RWPE2 (cell line): ENCODE measurements around the gene MSRB1.

Experiments used
- ATAC-seq: fragments of 200-7000 bp; cut with Tn5 transposase; 3 replicates; pipeline ENCODE4 v1.9.1; 2021; ENCODE audit warnings: low read depth
- DNase-seq: peaks from one replicate; pipeline ENCODE4 v3.0.0-alpha.2; 2020; ENCODE audit warnings: low spot score
- H3K27ac ChIP-seq: fragments of 450-650 bp; 2 replicates; pipeline ENCODE4 v1.5.1; 2017; ENCODE audit warnings: mild to moderate bottlenecking; ENCODE audit not compliant: poor library complexity, severe bottlenecking
- H3K27me3 ChIP-seq: fragments of 250-450 bp; sonication (Bioruptor Pico); 2 replicates; pipeline ENCODE4 v1.5.1; 2021; ENCODE audit warnings: mild to moderate bottlenecking, moderate library complexity; ENCODE audit not compliant: insufficient read depth, poor library complexity, severe bottlenecking
- H3K36me3 ChIP-seq: fragments of 250-450 bp; sonication (Bioruptor Pico); 2 replicates; pipeline ENCODE4 v1.5.1; 2020; ENCODE audit warnings: low read depth, mild to moderate bottlenecking, moderate library complexity
- H3K4me1 ChIP-seq: fragments of 250-450 bp; sonication (Bioruptor Pico); 2 replicates; pipeline ENCODE4 v1.5.1; 2021; ENCODE audit warnings: mild to moderate bottlenecking, moderate library complexity; ENCODE audit not compliant: insufficient read depth, poor library complexity, severe bottlenecking
- H3K4me3 ChIP-seq: fragments of 250-450 bp; sonication (Bioruptor Pico); 2 replicates; pipeline ENCODE4 v1.5.1; 2021; ENCODE audit warnings: mild to moderate bottlenecking, moderate library complexity; ENCODE audit not compliant: severe bottlenecking
- H3K9me3 ChIP-seq: fragments of 250-450 bp; sonication (Bioruptor Pico); 2 replicates; pipeline ENCODE4 v1.5.1; 2021; ENCODE audit warnings: mild to moderate bottlenecking, moderate library complexity; ENCODE audit not compliant: severe bottlenecking
- CTCF ChIP-seq: fragments of 450-650 bp; IDR thresholded peaks from one replicate; pipeline ENCODE4 v1.5.1; 2017; ENCODE audit warnings: mild to moderate bottlenecking, moderate library complexity; ENCODE audit not compliant: poor library complexity, severe bottlenecking

The MSRB1 gene

GRCh38 chr16:1982013-1982433, 39.0 kb upstream of the MSRB1 start:
- H3K9me3 ChIP-seq, result no peaks in the 10 kb centered on the region
- H3K36me3 ChIP-seq, result peaks cover 30% of the 10 kb centered on the region
- peaks cover 5% of the 10 kb centered on the region for H3K4me1 ChIP-seq
- no peaks in the 10 kb centered on the region for H3K27me3 ChIP-seq
- no peak overlapping the region for H3K27ac ChIP-seq
- DNase-seq (no peak), ATAC-seq (no peak)
- TF ChIP-seq CTCF, result no peak
- no peak overlapping the region for H3K4me3 ChIP-seq

GRCh38 chr16:1981398-1981836, 38.4 kb upstream of the MSRB1 start, which contains the start of gene NOXO1:
NOXO1 (minus strand) TSS chr16:1981469; CDS start chr16:1981179, 290 bp downstream.
- no peak for TF ChIP-seq CTCF
- ATAC-seq (no peak), DNase-seq (no peak)
- Histone ChIP-seq H3K4me1 (peaks cover 5% of the 10 kb centered on the region), H3K36me3 (peaks cover 29% of the 10 kb centered on the region), H3K4me3 (peak within 1 kb of the TSS; percentile 41), H3K27me3 (no peaks in the 10 kb centered on the region), H3K9me3 (no peaks in the 10 kb centered on the region), H3K27ac (no peak within 1 kb of the TSS)

- DNase-seq (no peak), ATAC-seq (no peak)
- Histone ChIP-seq H3K4me3 (no peak overlapping the region), H3K36me3 (peaks cover 29% of the 10 kb centered on the region), H3K27me3 (no peaks in the 10 kb centered on the region), H3K9me3 (no peaks in the 10 kb centered on the region), H3K4me1 (peaks cover 5% of the 10 kb centered on the region), H3K27ac (no peak overlapping the region)
- TF ChIP-seq CTCF, result no peak
Measured at GRCh38 chr16:1980770-1981087, 37.7 kb upstream of the MSRB1 start.

- no peaks in the 10 kb centered on the region for H3K27me3 ChIP-seq
- ATAC-seq (peak; percentile 1; the same call in 1 of the 3 replicates), DNase-seq (no peak)
- H3K27ac ChIP-seq, result peak overlapping the region; percentile 47
- peaks cover 24% of the 10 kb centered on the region for H3K36me3 ChIP-seq
- no peak for TF ChIP-seq CTCF
- no peaks in the 10 kb centered on the region for H3K9me3 ChIP-seq
- peak overlapping the region; percentile 41 for H3K4me3 ChIP-seq
- peaks cover 3% of the 10 kb centered on the region for H3K4me1 ChIP-seq
Measured at GRCh38 chr16:1980030-1980769, 37.2 kb upstream of the MSRB1 start.
